HG03521 (cell line): Measurements from ENCODE around the gene MDGA2.

Experiments used
- ATAC-seq: cut with Tn5 transposase; IDR thresholded peaks from one replicate; pipeline ENCODE4 v1.9.1; 2021; ENCODE audit warnings: mild to moderate bottlenecking, moderate library complexity; ENCODE audit not compliant: unreplicated experiment

MDGA2 gene

GRCh38 chr14:47675466-47676314 is at the start of gene MDGA2:
Gene MDGA2, minus strand, starts transcription at chr14:47675605.
- ATAC-seq: peak; percentile 45

- no peak for ATAC-seq
Measured at GRCh38 chr14:47722929-47723693, 47.7 kb upstream of the MDGA2 start.

GRCh38 chr14:47720281-47720680 is 44.9 kb upstream of the MDGA2 start:
- no peak for ATAC-seq

- ATAC-seq: no peak
Measured at GRCh38 chr14:47715330-47715729, 39.9 kb upstream of the MDGA2 start.

GRCh38 chr14:47710581-47710980 is 35.2 kb upstream of the MDGA2 start:
- no peak for ATAC-seq

GRCh38 chr14:47705683-47706082 is 30.3 kb upstream of the MDGA2 start:
- no peak for ATAC-seq

GRCh38 chr14:47691829-47692228 is 16.4 kb upstream of the MDGA2 start:
- no peak for ATAC-seq

GRCh38 chr14:47678993-47679392 is 3.6 kb upstream of the MDGA2 start:
- no peak for ATAC-seq

GRCh38 chr14:47678157-47678556 is 2.8 kb upstream of the MDGA2 start:
- no peak for ATAC-seq

GRCh38 chr14:47676315-47676617 is 861 bp upstream of the MDGA2 start:
- ATAC-seq: no peak

- no peak for ATAC-seq
Measured at GRCh38 chr14:47674543-47675465, 601 bp downstream of the MDGA2 start.

- ATAC-seq: no peak
Measured at GRCh38 chr14:47674148-47674542, 1.3 kb downstream of the MDGA2 start.

GRCh38 chr14:47665337-47666134 is 9.9 kb downstream of the MDGA2 start:
- ATAC-seq: no peak

GRCh38 chr14:47662466-47662865 is 12.9 kb downstream of the MDGA2 start:
- ATAC-seq: no peak

- ATAC-seq: no peak
Measured at GRCh38 chr14:47660158-47660557, 15.2 kb downstream of the MDGA2 start.

- ATAC-seq: no peak
Measured at GRCh38 chr14:47658041-47658440, 17.4 kb downstream of the MDGA2 start.

GRCh38 chr14:47657143-47657542 is 18.3 kb downstream of the MDGA2 start:
- ATAC-seq: no peak

- no peak for ATAC-seq
Measured at GRCh38 chr14:47651337-47651736, 24.1 kb downstream of the MDGA2 start.

GRCh38 chr14:47637753-47638152 is 37.7 kb downstream of the MDGA2 start:
- ATAC-seq: no peak
